ENCODE results near the gene SYT1.

Gene SYT1

GRCh38 chr12:79406993-79407392, 542.4 kb downstream of the SYT1 start:
- no peak overlapping the region for H2AK5ac ChIP-seq (ENCODE audit: low read length, severe bottlenecking)
- no peaks in the 10 kb centered on the region for H3K27me3 ChIP-seq (ENCODE audit: control insufficient read depth in 1 of 2, insufficient read depth in 1 of 2, low read length in 2 of 2)

DNA sequence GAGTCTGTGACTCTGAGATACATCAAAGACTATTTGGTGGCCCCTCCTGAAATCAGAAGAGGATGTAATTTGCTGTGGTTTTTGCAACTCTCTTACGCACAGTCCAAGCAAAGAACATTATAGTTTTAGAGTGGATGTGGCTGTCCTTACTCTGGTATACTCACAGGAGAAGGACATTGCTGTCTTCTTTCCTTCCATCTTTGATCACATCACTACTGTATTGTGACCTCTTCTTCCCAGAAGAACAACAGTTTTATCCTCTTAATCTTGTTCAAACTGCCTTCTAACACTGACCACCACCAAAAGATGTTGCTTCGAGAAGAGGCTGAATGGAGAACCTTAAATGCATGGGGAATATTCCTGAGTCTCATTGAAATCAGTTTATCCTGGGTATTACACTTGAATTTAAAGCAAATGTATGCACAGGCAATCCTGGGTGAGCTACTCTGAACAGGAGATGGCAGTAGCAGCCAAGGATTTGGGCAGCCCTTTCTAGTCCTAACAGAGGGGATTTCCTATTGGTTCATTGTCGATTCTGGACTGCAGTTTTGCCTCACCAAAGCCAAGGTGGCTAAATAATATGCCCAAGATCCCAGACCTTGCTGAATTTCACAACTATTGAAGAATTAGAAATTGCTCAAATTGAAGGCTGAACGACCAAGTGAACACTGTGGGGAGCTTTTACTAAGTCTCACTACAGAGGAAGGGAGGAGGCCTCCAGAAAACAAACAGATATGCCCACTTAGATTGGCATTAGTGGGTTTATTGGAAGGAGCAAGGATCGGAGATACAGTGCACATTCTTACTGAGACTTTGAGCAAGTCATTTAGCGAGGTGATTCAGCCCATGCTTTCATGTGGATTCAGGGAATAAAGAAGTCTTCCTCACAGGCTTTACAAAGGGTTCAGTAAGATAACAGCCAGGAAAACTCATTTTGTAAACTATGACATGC, 543.4 kb downstream of the SYT1 start:
- Histone ChIP-seq H3K18ac (ENCODE audit: low read depth in 1 of 2, low read length in 2 of 2) (no peak overlapping the region), H3K27ac (ENCODE audit: low read length, poor library complexity, severe bottlenecking) (peak overlapping the region; percentile 89), H3K36me3 (ENCODE audit: control insufficient read depth in 1 of 2, insufficient read depth in 2 of 2, low read depth in 1 of 2, low read length in 2 of 2) (no peaks in the 10 kb centered on the region), H3K79me1 (replicated peaks; ENCODE audit: low read length, poor library complexity, severe bottlenecking) (peaks cover 2% of the 10 kb centered on the region), H2BK5ac (ENCODE audit: low read depth, low read length, poor library complexity, severe bottlenecking) (peak overlapping the region; percentile 40), H2BK15ac (ENCODE audit: low read depth, poor library complexity, severe bottlenecking) (no peak overlapping the region), H3K14ac (ENCODE audit: low read length in 2 of 2) (no peak overlapping the region), H2AFZ (ENCODE audit: low read depth, low read length) (no peak overlapping the region), H2AK5ac (ENCODE audit: low read length, severe bottlenecking) (peak overlapping the region; percentile 96), H3K4me3 (ENCODE audit: insufficient read depth in 1 of 2, low read depth in 1 of 2, low read length in 2 of 2) (no peak overlapping the region), H3K23ac (ENCODE audit: low read length in 2 of 2) (no peak overlapping the region), H3K4me1 (ENCODE audit: control insufficient read depth, insufficient read depth, low read depth, low read length) (peaks cover 3% of the 10 kb centered on the region), H3K9me3 (ENCODE audit: control insufficient read depth, low read length) (no peaks in the 10 kb centered on the region), H3K4ac (ENCODE audit: low read depth in 1 of 2, low read length in 2 of 2) (no peak overlapping the region), H3K9ac (ENCODE audit: low read length) (peak overlapping the region; percentile 77), H4K91ac (ENCODE audit: low read length) (no peak overlapping the region), H2BK120ac (ENCODE audit: low read depth, low read length) (no peak overlapping the region), H3K4me2 (ENCODE audit: low read length, poor library complexity, severe bottlenecking) (no peak overlapping the region), H3K27me3 (ENCODE audit: control insufficient read depth in 1 of 2, insufficient read depth in 1 of 2, low read length in 2 of 2) (no peaks in the 10 kb centered on the region), H4K8ac (ENCODE audit: low read length) (peak overlapping the region; percentile 12), H2BK12ac (ENCODE audit: low read length in 2 of 2) (no peak overlapping the region)
- WGBS, result 57% methylated on average over 6 of the region's 6 CpGs
- peak; percentile 88 for DNase-seq

More at GRCh38 chr12:79406993-79407392, 542.4 kb downstream of the SYT1 start:
- no peak overlapping the region for H2BK5ac ChIP-seq (ENCODE audit: low read depth, low read length, poor library complexity, severe bottlenecking)
- H3K23ac ChIP-seq (ENCODE audit: low read length in 2 of 2), result no peak overlapping the region
- H2AFZ ChIP-seq (ENCODE audit: low read depth, low read length), result no peak overlapping the region
- WGBS, result no CpG with 5 or more reads among the region's 1 CpG
- peak overlapping the region; percentile 8 for H3K9ac ChIP-seq (ENCODE audit: low read length)
- no peak overlapping the region for H4K8ac ChIP-seq (ENCODE audit: low read length)
- no peak overlapping the region for H2BK15ac ChIP-seq (ENCODE audit: low read depth, poor library complexity, severe bottlenecking)
- H3K36me3 ChIP-seq (ENCODE audit: control insufficient read depth in 1 of 2, insufficient read depth in 2 of 2, low read depth in 1 of 2, low read length in 2 of 2), result no peaks in the 10 kb centered on the region
- no peak overlapping the region for H2BK120ac ChIP-seq (ENCODE audit: low read depth, low read length)
- H2BK12ac ChIP-seq (ENCODE audit: low read length in 2 of 2), result no peak overlapping the region
- no peak for DNase-seq
- no peak overlapping the region for H3K18ac ChIP-seq (ENCODE audit: low read depth in 1 of 2, low read length in 2 of 2)
- no peak overlapping the region for H3K14ac ChIP-seq (ENCODE audit: low read length in 2 of 2)
- no peak overlapping the region for H3K4me2 ChIP-seq (ENCODE audit: low read length, poor library complexity, severe bottlenecking)
- no peak overlapping the region for H3K4me3 ChIP-seq (ENCODE audit: insufficient read depth in 1 of 2, low read depth in 1 of 2, low read length in 2 of 2)
- no peaks in the 10 kb centered on the region for H3K9me3 ChIP-seq (ENCODE audit: control insufficient read depth, low read length)
- H3K27ac ChIP-seq (ENCODE audit: low read length, poor library complexity, severe bottlenecking), result no peak overlapping the region
- H3K79me1 ChIP-seq (replicated peaks; ENCODE audit: low read length, poor library complexity, severe bottlenecking), result peaks cover under 1% of the 10 kb centered on the region
- H4K91ac ChIP-seq (ENCODE audit: low read length), result no peak overlapping the region
- H3K4ac ChIP-seq (ENCODE audit: low read depth in 1 of 2, low read length in 2 of 2), result no peak overlapping the region
- peaks cover 1% of the 10 kb centered on the region for H3K4me1 ChIP-seq (ENCODE audit: control insufficient read depth, insufficient read depth, low read depth, low read length)

DNA sequence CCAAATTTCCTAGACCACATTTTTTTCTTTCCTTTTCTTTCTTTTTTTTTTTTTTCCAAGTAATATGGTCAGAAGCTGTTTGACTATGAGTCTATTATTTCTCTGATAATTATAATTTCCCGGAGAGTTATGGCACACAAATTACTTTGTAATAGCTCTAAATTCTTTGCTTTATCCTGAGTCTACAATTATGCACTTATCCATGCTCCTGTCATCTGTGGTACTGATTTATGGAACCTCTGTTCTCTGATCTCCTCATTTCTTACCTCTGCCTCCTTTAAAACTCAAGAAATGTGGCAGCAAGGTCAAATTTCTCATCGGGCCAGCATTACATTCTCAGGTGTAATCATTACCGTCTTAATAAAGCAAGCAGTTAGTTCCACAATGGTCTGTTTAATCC, 544.1 kb downstream of the SYT1 start:
- Histone ChIP-seq H3K4me3 (ENCODE audit: insufficient read depth in 1 of 2, low read depth in 1 of 2, low read length in 2 of 2) (no peak overlapping the region), H3K23ac (ENCODE audit: low read length in 2 of 2) (no peak overlapping the region), H3K4me2 (ENCODE audit: low read length, poor library complexity, severe bottlenecking) (no peak overlapping the region), H3K27me3 (ENCODE audit: control insufficient read depth in 1 of 2, insufficient read depth in 1 of 2, low read length in 2 of 2) (no peaks in the 10 kb centered on the region), H3K27ac (ENCODE audit: low read length, poor library complexity, severe bottlenecking) (peak overlapping the region; percentile 89), H2AFZ (ENCODE audit: low read depth, low read length) (no peak overlapping the region), H3K14ac (ENCODE audit: low read length in 2 of 2) (no peak overlapping the region), H3K36me3 (ENCODE audit: control insufficient read depth in 1 of 2, insufficient read depth in 2 of 2, low read depth in 1 of 2, low read length in 2 of 2) (no peaks in the 10 kb centered on the region), H3K9me3 (ENCODE audit: control insufficient read depth, low read length) (no peaks in the 10 kb centered on the region), H2AK5ac (ENCODE audit: low read length, severe bottlenecking) (no peak overlapping the region), H3K4ac (ENCODE audit: low read depth in 1 of 2, low read length in 2 of 2) (no peak overlapping the region), H2BK5ac (ENCODE audit: low read depth, low read length, poor library complexity, severe bottlenecking) (peak overlapping the region; percentile 40), H4K91ac (ENCODE audit: low read length) (no peak overlapping the region), H2BK12ac (ENCODE audit: low read length in 2 of 2) (no peak overlapping the region), H3K79me1 (replicated peaks; ENCODE audit: low read length, poor library complexity, severe bottlenecking) (peaks cover 2% of the 10 kb centered on the region), H4K8ac (ENCODE audit: low read length) (no peak overlapping the region), H3K4me1 (ENCODE audit: control insufficient read depth, insufficient read depth, low read depth, low read length) (peaks cover 3% of the 10 kb centered on the region), H3K18ac (ENCODE audit: low read depth in 1 of 2, low read length in 2 of 2) (no peak overlapping the region), H3K9ac (ENCODE audit: low read length) (peak overlapping the region; percentile 77), H2BK15ac (ENCODE audit: low read depth, poor library complexity, severe bottlenecking) (no peak overlapping the region), H2BK120ac (ENCODE audit: low read depth, low read length) (no peak overlapping the region)
- DNase-seq, result no peak
- 91% methylated on average over 3 of the region's 3 CpGs for WGBS

- no peaks in the 10 kb centered on the region for H3K9me3 ChIP-seq (ENCODE audit: control insufficient read depth, low read length)
- no peak overlapping the region for H2BK15ac ChIP-seq (ENCODE audit: low read depth, poor library complexity, severe bottlenecking)
- no peak overlapping the region for H2BK120ac ChIP-seq (ENCODE audit: low read depth, low read length)
- peak overlapping the region; percentile 92 for H3K27ac ChIP-seq (ENCODE audit: low read length, poor library complexity, severe bottlenecking)
- no peak overlapping the region for H2AK5ac ChIP-seq (ENCODE audit: low read length, severe bottlenecking)
- no peaks in the 10 kb centered on the region for H3K27me3 ChIP-seq (ENCODE audit: control insufficient read depth in 1 of 2, insufficient read depth in 1 of 2, low read length in 2 of 2)
- H3K4ac ChIP-seq (ENCODE audit: low read depth in 1 of 2, low read length in 2 of 2), result no peak overlapping the region
- WGBS, result 2% methylated on average over 2 of the region's 2 CpGs
- no peak overlapping the region for H2BK5ac ChIP-seq (ENCODE audit: low read depth, low read length, poor library complexity, severe bottlenecking)
- H3K23ac ChIP-seq (ENCODE audit: low read length in 2 of 2), result no peak overlapping the region
- no peak overlapping the region for H4K8ac ChIP-seq (ENCODE audit: low read length)
- no peak overlapping the region for H3K18ac ChIP-seq (ENCODE audit: low read depth in 1 of 2, low read length in 2 of 2)
- H3K79me1 ChIP-seq (replicated peaks; ENCODE audit: low read length, poor library complexity, severe bottlenecking), result peaks cover 2% of the 10 kb centered on the region
- no peak overlapping the region for H2BK12ac ChIP-seq (ENCODE audit: low read length in 2 of 2)
- H4K91ac ChIP-seq (ENCODE audit: low read length), result no peak overlapping the region
- peaks cover 3% of the 10 kb centered on the region for H3K4me1 ChIP-seq (ENCODE audit: control insufficient read depth, insufficient read depth, low read depth, low read length)
- peak overlapping the region; percentile 77 for H3K9ac ChIP-seq (ENCODE audit: low read length)
- H3K4me2 ChIP-seq (ENCODE audit: low read length, poor library complexity, severe bottlenecking), result no peak overlapping the region
- H3K14ac ChIP-seq (ENCODE audit: low read length in 2 of 2), result no peak overlapping the region
- no peak overlapping the region for H2AFZ ChIP-seq (ENCODE audit: low read depth, low read length)
- peak; percentile 59 for DNase-seq
- no peaks in the 10 kb centered on the region for H3K36me3 ChIP-seq (ENCODE audit: control insufficient read depth in 1 of 2, insufficient read depth in 2 of 2, low read depth in 1 of 2, low read length in 2 of 2)
- H3K4me3 ChIP-seq (ENCODE audit: insufficient read depth in 1 of 2, low read depth in 1 of 2, low read length in 2 of 2), result no peak overlapping the region
Measured at GRCh38 chr12:79409562-79409961, 545.0 kb downstream of the SYT1 start.
